ENCODE data around the gene KIF3A.

GRCh38 chr5:132669966-132670882, 67.1 kb downstream of the KIF3A start:
- TF ChIP-seq CTCF (IDR thresholded peaks at IDR 0.05; ENCODE audit: low read length) (no peak), EZH2 (IDR thresholded peaks at IDR 0.05; ENCODE audit: borderline replicate concordance, low read length) (no peak)
